ENCODE results near the gene GRIA2. TPM values are rescaled to one million over a fixed set of nuclear protein-coding genes. Genes with fewer than 3 reads are reported as not detected.

GRIA2 gene
- polyA plus RNA-seq, 1 of the 3 experiments (the other 2 are of a cell fraction) = 0.16 TPM

- TF ChIP-seq NRF1 (IDR thresholded peaks at IDR 0.05; ENCODE audit: low read depth, low read length) (no peak), GATA2 (CRISPR knock-in tag; IDR thresholded peaks at IDR 0.05) (no peak), RXRA (IDR thresholded peaks at IDR 0.05; ENCODE audit: borderline replicate concordance, low read depth) (no peak)
These were observed 83.0 kb downstream of the GRIA2 start (continued) for GRCh38 chr4:157303471-157303960.

GRCh38 chr4:157304769-157305168, 84.2 kb downstream of the GRIA2 start:
- WGBS (ENCODE audit: low lambda C conversion rate) = 55% methylated on average over 5 of the region's 5 CpGs
- Histone ChIP-seq H3K9me2 (no peaks in the 10 kb centered on the region), H3F3A (replicated peaks; ENCODE audit: insufficient read depth) (no peaks in the 10 kb centered on the region), H3K9me3 (no peaks in the 10 kb centered on the region), H3K4me1 (ENCODE audit: control insufficient read depth in 1 of 2, insufficient read depth in 2 of 2, low read depth in 1 of 2, low read length in 1 of 2) (peaks cover 0 to 2% of the 10 kb centered on the region in 2 experiments; a peak in 2 of 4 replicates), H4K20me1 (ENCODE audit: insufficient read depth) (no peaks in the 10 kb centered on the region), H3K27me3 (ENCODE audit: insufficient read depth) (no peaks in the 10 kb centered on the region; the same call in 1 of the 2 replicates), H3K4me3 (ENCODE audit: low read depth in 2 of 2, low read length in 1 of 2) (no peak overlapping the region), H2AFZ (ENCODE audit: low read depth) (no peak overlapping the region), H3K36me3 (replicated peaks in 1 of 2; ENCODE audit: control insufficient read depth in 1 of 2, insufficient read depth in 2 of 2, low read length in 1 of 2) (no peaks in the 10 kb centered on the region), H3K27ac (ENCODE audit: low read depth in 2 of 2, low read length in 1 of 2) (no peak overlapping the region), H3K9ac (no peak overlapping the region), H3K4me2 (no peak overlapping the region), H3K79me2 (ENCODE audit: insufficient read depth) (no peaks in the 10 kb centered on the region)
- DNase-seq = no peak
- no peak for TF ChIP-seq MAX (IDR thresholded peaks at IDR 0.05; ENCODE audit: low read depth)
- TF ChIP-seq FOXJ3 (CRISPR knock-in tag; IDR thresholded peaks at IDR 0.05) = no peak
- no peak for TF ChIP-seq TAF1 (IDR thresholded peaks at IDR 0.05; ENCODE audit: borderline replicate concordance, low read depth, low read length)
- no peak for TF ChIP-seq CTCF (IDR thresholded peaks at IDR 0.05)
- no peak for TF ChIP-seq YY1 (IDR thresholded peaks at IDR 0.05; ENCODE audit: low read depth)
- TF ChIP-seq CHD2 (IDR thresholded peaks at IDR 0.05; ENCODE audit: low read length, partially characterized antibody) = no peak
- TF ChIP-seq RFX5 (IDR thresholded peaks at IDR 0.05; ENCODE audit: low read length) = no peak
- no peak for TF ChIP-seq PBX3 (IDR thresholded peaks at IDR 0.05)
- TF ChIP-seq TCF12 (IDR thresholded peaks at IDR 0.05) = no peak
- POLR2A ChIA-PET = no interaction called here
- CTCF ChIA-PET = no interaction called here

GRCh38 chr4:157312702-157313101, 92.2 kb downstream of the GRIA2 start:
- H3K4me3 ChIP-seq (ENCODE audit: low read depth in 2 of 2, low read length in 1 of 2) = no peak overlapping the region
- TF ChIP-seq RCOR1 (IDR thresholded peaks at IDR 0.05; ENCODE audit: low read length) = no peak
- TF ChIP-seq EZH2phosphoT487 (IDR thresholded peaks at IDR 0.05; ENCODE audit: borderline replicate concordance, low read depth) = no peak
- TF ChIP-seq YY1 (IDR thresholded peaks at IDR 0.05; ENCODE audit: low read depth) = no peak
- TF ChIP-seq ELF1 (IDR thresholded peaks at IDR 0.05) = no peak
- TF ChIP-seq CHD2 (IDR thresholded peaks at IDR 0.05; ENCODE audit: low read length, partially characterized antibody) = no peak
- no peak for TF ChIP-seq CTCF (IDR thresholded peaks at IDR 0.05)
- no peak for TF ChIP-seq IRF3 (IDR thresholded peaks at IDR 0.05; ENCODE audit: low read depth, low read length)
- no peak for TF ChIP-seq PBX3 (IDR thresholded peaks at IDR 0.05)
- TF ChIP-seq RXRA (IDR thresholded peaks at IDR 0.05; ENCODE audit: borderline replicate concordance, low read depth) = no peak
- TF ChIP-seq GATA2 (CRISPR knock-in tag; IDR thresholded peaks at IDR 0.05) = no peak
- no peak for DNase-seq
- no peaks in the 10 kb centered on the region for H3K9me2 ChIP-seq
- no peaks in the 10 kb centered on the region for H3K27me3 ChIP-seq (ENCODE audit: insufficient read depth)
- no peak overlapping the region for H3K27ac ChIP-seq (ENCODE audit: low read depth in 2 of 2, low read length in 1 of 2)
- H2AFZ ChIP-seq (ENCODE audit: low read depth) = no peak overlapping the region
- 72% methylated on average over 5 of the region's 5 CpGs for WGBS (ENCODE audit: low lambda C conversion rate)
- no peaks in the 10 kb centered on the region for H3K9me3 ChIP-seq
- no peaks in the 10 kb centered on the region for H3K36me3 ChIP-seq (replicated peaks in 1 of 2; ENCODE audit: control insufficient read depth in 1 of 2, insufficient read depth in 2 of 2, low read length in 1 of 2)
- CTCF ChIA-PET = no interaction called here
- no peak overlapping the region for H3K9ac ChIP-seq
- no peaks in the 10 kb centered on the region for H4K20me1 ChIP-seq (ENCODE audit: insufficient read depth)
- no peaks in the 10 kb centered on the region for H3K4me1 ChIP-seq (ENCODE audit: control insufficient read depth in 1 of 2, insufficient read depth in 2 of 2, low read depth in 1 of 2, low read length in 1 of 2)
- H3K4me2 ChIP-seq = no peak overlapping the region
- POLR2A ChIA-PET = no interaction called here
- H3F3A ChIP-seq (replicated peaks; ENCODE audit: insufficient read depth) = peaks cover 2% of the 10 kb centered on the region
- no peaks in the 10 kb centered on the region for H3K79me2 ChIP-seq (ENCODE audit: insufficient read depth)
